Muscle of leg (tissue), 11 donors: ENCODE data around the gene GRIN1. TPM values are rescaled to one million over a fixed set of nuclear protein-coding genes. Genes with fewer than 3 reads are reported as not detected.
"Not testable (repeated sequence)": the region's sequence is repeated elsewhere in the genome, so short reads cannot be mapped to it uniquely, and the experiment has no call there.

Experiments used
- DNase-seq: peaks from one replicate; pipeline ENCODE4 v3.0.0; 2013
- H3K27ac ChIP-seq: one replicate; pipeline ENCODE4 v1.5.1; 2013; ENCODE audit warnings: mild to moderate bottlenecking, low read length, control low read depth
- H3K27me3 ChIP-seq: one replicate; pipeline ENCODE4 v1.6.1; 2013; ENCODE audit warnings: low read length; ENCODE audit not compliant: control insufficient read depth, insufficient read depth
- H3K36me3 ChIP-seq: one replicate; pipeline ENCODE4 v1.6.1; 2013; ENCODE audit warnings: low read length; ENCODE audit not compliant: control insufficient read depth, insufficient read depth
- H3K4me1 ChIP-seq: one replicate; pipeline ENCODE4 v1.6.1; 2013; ENCODE audit warnings: low read length; ENCODE audit not compliant: control insufficient read depth, insufficient read depth
- H3K4me3 ChIP-seq: one replicate; pipeline ENCODE4 v1.5.1; 2013; ENCODE audit warnings: low read length, control low read depth
- H3K9me3 ChIP-seq: replicated peaks from 2 replicates; pipeline ENCODE4 v1.6.1; 2013; ENCODE audit warnings: low read depth, low read length; ENCODE audit not compliant: control insufficient read depth
- WGBS: methylation state at CpG from one replicate; pipeline ENCODE4 v1.1.5; 2013; ENCODE audit warnings: missing lambda C conversion rate; ENCODE audit not compliant: insufficient coverage; 5-methylcytosine and 5-hydroxymethylcytosine counted together
- polyA plus RNA-seq, 8 donors: library from polyadenylated mRNA; unstranded; fragments of 120-200 nt; gene quantifications; one replicate each; pipeline versions ENCODE4 v1.2.1 to v1.2.3, GENCODE V29; 2013; ENCODE audit warnings: inconsistent platforms in 1 of 8, low replicate concordance in 1 of 8; ENCODE audit not compliant: insufficient read length in 8 of 8, insufficient read depth in 1 of 8
- total RNA-seq: library from RNA; stranded (reverse); fragments of 120-200 nt; gene quantifications from one replicate; pipeline ENCODE4 v1.2.4, GENCODE V29; 2013

Gene GRIN1
- total and polyA plus RNA-seq, 9 donors = 0.07 to 0.17 (median 0.11) TPM; not detected in 5

DNA sequence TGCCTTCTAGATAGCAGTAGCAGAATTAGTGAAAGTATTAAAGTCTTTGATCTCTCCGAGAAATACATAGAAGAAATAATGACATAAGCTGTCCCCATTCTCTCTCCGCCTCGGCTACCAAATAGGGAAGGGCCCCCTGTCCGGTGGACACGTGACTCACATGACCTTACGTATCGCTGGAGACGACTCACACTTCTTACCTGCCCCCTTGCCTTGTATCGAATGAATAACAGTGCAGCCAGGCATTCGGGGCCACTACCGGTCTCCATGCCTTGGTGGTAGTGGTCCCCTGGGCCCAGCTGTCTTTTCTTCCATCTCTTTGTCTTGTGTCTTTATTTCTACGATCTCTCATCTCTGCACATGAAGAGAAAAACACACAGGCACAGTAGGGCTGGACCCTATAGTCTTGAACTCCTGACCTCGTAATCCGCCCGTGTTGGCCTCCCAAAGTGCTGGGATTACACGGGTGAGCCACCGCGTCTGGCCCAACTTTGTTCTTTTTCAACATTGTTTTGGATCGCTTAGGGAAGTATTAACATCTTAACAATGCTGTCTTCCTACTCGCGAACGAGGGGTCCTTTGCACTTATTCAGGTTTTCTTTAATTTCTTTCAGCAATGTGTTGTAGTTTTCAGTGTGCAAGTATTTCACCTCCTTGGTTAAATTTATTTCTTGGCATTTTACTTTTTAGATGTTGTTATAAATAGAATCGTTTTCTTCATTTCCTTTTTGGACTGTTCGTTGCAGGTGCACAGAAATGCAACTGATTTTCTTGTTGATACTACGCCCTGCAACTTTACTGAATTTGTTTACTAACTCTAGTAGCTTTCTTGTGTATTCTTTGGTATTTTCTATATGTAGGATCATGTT, 16.8 kb upstream of the GRIN1 start:
- not testable (repeated sequence) for H3K27me3 ChIP-seq, DNase-seq, H3K36me3 ChIP-seq, H3K9me3 ChIP-seq, H3K4me3 ChIP-seq, H3K27ac ChIP-seq, H3K4me1 ChIP-seq
- 53% methylated on average over 3 of the region's 25 CpGs for whole genome bisulfite sequencing

DNA sequence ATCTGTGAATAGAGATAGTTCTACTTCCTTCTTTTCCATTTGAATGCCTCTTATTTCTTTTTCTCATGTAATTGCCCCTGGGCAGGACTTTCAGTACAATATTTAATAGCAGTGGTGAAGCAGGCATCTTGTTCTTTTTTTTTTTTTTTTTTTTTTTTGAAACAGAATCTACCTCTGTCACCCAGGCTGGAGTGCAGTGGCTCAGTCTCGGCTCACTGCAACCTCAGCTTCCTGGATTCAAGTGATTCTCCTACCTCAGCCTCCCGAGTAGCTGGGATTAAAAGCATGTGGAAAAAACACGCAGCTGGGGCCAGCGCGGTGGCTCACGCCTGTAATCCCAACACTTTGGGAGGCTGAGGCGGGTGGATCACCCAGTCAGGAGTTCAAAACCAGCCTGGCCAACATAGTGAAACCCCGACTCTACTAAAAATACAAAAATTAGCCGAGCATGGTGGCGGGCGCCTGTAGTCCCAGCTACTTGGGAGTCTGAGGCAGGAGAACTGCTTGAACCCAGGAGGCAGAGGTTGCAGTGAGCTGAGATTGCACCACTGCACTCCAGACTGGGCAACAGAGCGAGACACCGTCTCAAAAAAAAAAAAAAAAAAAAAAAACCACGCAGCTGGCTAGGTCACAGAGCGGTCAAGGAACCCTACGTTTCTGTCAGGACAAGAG, 16.0 kb upstream of the GRIN1 start:
- H3K4me1 ChIP-seq, H3K9me3 ChIP-seq, H3K27me3 ChIP-seq, DNase-seq, H3K27ac ChIP-seq, H3K36me3 ChIP-seq, H3K4me3 ChIP-seq: not testable (repeated sequence)
- 74% methylated on average over 9 of the region's 16 CpGs for WGBS

DNA sequence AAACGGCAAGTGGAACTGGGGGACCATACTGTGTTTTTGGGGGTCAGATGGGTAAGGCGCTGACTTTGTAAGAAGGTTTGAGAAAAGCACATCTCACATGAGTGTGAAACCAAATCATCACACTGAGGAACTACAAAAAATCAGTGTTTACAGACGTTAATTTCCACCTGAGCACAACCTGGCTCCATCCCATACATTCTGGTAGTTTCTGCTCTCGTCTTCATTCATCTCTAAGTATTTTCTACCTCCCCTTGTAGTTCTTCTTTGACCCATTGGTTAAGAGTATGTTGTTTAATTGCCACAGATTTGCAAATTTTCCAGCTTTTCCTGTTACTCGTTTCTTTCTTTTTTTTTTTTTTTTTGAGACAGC, 15.5 kb upstream of the GRIN1 start:
- no peaks in the 10 kb centered on the region for H3K9me3 ChIP-seq
- 100% methylated on average over 1 of the region's 5 CpGs for WGBS
- no peak for DNase-seq
- H3K27me3 ChIP-seq = no peaks in the 10 kb centered on the region
- H3K36me3 ChIP-seq = no peaks in the 10 kb centered on the region
- H3K27ac ChIP-seq = no peak overlapping the region
- H3K4me1 ChIP-seq = peaks cover 14% of the 10 kb centered on the region
- no peak overlapping the region for H3K4me3 ChIP-seq

DNA sequence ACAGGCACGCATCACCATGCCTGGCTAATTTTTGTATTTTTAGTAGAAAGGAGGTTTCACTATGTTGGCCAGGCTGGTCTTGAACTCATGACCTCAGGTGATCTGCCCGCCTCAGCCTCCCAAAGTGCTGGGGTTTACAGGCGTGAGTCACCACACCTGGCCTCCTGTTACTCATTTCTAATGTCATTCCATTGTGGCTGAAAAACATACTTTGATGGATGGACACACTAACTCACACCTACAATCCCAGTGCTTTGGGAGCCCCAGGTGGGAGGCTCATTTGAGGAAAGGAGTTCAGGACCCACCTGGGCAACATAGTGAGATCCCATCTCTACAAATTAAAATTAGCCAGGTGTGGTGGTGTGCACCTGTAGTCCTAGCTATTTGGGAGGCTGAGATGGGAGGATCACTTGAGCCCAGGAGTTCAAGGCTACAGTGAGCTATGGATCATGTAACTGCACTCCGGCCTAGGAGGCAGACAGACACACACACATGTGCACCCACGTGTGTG, 14.9 kb upstream of the GRIN1 start:
- not testable (repeated sequence) for H3K27ac ChIP-seq, H3K9me3 ChIP-seq, H3K4me3 ChIP-seq, DNase-seq, H3K36me3 ChIP-seq, H3K27me3 ChIP-seq
- peaks cover 19% of the 10 kb centered on the region for H3K4me1 ChIP-seq
- 80% methylated on average over 2 of the region's 5 CpGs for WGBS

DNA sequence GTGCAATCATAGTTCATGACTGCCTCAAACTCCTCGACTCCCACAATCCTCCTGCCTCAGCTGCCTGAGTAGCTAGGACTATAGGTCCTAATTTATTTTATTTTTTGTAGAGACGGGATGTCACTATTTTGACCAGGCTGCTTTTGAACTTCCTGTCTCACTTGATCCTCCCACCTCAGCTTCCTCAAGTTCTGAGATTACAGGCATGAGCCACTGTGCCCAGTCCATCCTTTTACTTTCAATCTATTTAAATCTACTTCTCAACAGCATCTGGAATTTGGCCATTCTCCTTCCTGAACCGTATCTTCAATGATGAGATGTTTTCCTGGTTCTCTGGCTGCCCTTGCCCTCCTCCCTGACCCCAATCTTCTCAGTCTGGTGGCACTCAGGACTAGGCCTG, 12.2 kb upstream of the GRIN1 start:
- Histone ChIP-seq H3K27me3 (peaks cover 10% of the 10 kb centered on the region), H3K4me1 (peaks cover 24% of the 10 kb centered on the region), H3K9me3 (peaks cover 7% of the 10 kb centered on the region), H3K4me3 (no peak overlapping the region), H3K27ac (no peak overlapping the region), H3K36me3 (no peaks in the 10 kb centered on the region)
- 18% methylated on average over 1 of the region's 3 CpGs for WGBS
- DNase-seq = no peak

DNA sequence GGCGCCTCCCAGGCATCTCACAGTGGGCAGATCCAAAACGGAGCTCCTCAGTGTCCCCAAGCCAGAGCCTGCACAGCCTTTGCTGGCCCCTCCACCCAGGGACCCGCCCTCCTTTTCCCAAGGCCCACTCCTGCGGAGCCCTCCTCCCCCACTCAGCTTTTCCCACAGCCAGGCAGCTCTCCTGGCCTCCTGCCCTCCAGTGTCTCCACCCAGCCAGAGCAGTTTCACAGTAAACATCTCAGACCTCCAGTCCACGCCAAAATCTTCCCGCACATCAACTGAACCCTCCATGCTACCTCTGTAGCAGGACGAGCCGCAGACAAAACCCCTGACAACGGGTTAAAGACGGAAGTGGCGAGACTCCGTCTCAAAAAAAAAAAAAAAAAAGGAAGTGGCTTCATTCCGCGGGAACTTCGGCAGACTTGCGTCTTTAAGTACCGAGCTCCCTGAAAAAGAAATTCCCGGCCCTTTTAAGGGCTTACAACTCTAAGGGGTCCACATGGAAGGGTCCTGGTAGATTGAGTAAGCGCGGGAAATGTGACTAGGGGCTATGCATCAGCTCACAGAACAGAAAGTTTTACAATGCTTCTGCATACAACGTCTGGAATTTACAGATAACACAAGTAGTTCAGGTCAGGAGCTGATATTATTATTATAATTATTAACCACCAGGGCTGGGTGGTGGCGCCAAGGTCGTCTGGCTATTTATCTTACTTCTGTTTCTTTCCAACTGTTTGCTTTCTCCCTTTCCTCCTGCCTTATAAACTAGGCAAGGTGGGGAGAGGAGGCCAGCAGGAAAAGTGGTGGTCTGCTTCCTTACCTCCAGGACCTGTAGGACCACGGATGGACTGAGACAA, 11.4 kb upstream of the GRIN1 start:
- Histone ChIP-seq H3K4me1 (peaks cover 24% of the 10 kb centered on the region), H3K36me3 (no peaks in the 10 kb centered on the region), H3K4me3 (no peak overlapping the region), H3K27me3 (peaks cover 10% of the 10 kb centered on the region), H3K27ac (no peak overlapping the region), H3K9me3 (peaks cover 7% of the 10 kb centered on the region)
- DNase-seq = no peak
- WGBS = 56% methylated on average over 18 of the region's 24 CpGs

DNA sequence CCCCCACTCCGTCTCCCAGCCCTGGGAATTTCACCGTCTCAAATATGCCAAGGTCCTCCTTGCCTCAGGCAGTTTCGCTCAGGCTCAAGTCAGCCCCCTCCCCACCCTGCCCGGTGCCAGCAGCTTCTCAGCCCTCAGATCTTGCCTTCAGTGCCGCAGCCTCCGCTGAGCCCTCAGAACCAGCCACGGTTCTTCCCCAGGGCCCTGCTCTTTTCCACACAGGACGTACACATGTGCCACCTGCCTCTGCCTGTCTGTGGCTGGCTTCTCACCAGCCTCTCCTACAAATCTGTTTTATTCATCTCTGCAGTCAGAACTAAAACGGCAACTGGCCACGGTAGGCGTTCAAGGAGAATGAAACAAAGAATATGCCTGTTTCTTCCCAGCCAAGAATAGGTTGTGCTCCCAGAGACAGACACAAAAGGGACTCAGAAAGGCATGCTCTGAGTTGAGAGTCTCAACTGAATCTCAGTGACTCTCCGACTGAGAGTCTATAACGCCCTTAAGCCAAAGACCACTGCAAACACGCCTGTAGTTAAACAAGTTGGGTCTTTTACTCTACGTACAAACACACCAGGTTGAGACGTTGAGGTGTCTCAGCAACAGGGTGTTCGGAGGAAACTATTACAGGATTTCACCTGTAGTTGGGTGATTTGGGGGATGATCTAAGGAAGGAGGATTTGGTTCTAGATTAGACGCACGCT, 10.6 kb upstream of the GRIN1 start:
- H3K4me3 ChIP-seq = peak overlapping the region; percentile 76
- WGBS = 80% methylated on average over 18 of the region's 19 CpGs
- peaks cover 14% of the 10 kb centered on the region for H3K27me3 ChIP-seq
- peak overlapping the region; percentile 13 for H3K27ac ChIP-seq
- no peak for DNase-seq
- H3K4me1 ChIP-seq = peaks cover 24% of the 10 kb centered on the region
- peaks cover 7% of the 10 kb centered on the region for H3K9me3 ChIP-seq
- no peaks in the 10 kb centered on the region for H3K36me3 ChIP-seq

DNA sequence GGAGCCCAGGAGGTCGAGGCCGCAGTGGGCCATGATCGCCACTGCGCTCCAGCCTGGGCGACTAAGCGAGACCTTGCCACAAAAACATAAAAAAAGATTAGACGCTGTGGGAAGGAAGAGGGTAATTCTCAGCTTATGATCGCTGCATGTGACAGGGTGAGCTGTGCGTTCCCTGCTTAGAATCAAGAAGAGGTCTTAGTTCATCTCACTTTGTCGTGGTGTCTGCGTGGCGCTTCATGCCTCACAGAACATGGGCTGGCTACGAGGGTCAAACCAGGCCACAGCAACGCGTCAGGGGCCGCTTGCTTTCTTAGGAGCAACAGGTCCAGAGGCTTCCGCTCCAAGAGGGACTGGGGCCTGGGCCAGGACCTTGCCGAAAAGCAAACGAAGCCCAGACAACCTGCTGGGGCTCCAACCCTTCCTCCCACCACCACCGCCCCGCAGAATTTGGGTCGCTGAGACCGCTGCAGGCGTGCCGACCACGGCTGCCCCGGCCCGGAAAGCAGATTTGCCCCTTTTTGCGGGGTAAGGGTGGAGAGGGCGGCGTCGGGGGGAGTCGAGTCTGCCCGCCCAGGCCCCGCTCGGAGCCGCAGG, 10.0 kb upstream of the GRIN1 start:
- Histone ChIP-seq H3K27me3 (peaks cover 15% of the 10 kb centered on the region), H3K27ac (no peak overlapping the region), H3K4me3 (peak overlapping the region; percentile 76), H3K36me3 (no peaks in the 10 kb centered on the region), H3K4me1 (peaks cover 24% of the 10 kb centered on the region), H3K9me3 (peaks cover 7% of the 10 kb centered on the region)
- no peak for DNase-seq
- 24% methylated on average over 32 of the region's 37 CpGs for WGBS

DNA sequence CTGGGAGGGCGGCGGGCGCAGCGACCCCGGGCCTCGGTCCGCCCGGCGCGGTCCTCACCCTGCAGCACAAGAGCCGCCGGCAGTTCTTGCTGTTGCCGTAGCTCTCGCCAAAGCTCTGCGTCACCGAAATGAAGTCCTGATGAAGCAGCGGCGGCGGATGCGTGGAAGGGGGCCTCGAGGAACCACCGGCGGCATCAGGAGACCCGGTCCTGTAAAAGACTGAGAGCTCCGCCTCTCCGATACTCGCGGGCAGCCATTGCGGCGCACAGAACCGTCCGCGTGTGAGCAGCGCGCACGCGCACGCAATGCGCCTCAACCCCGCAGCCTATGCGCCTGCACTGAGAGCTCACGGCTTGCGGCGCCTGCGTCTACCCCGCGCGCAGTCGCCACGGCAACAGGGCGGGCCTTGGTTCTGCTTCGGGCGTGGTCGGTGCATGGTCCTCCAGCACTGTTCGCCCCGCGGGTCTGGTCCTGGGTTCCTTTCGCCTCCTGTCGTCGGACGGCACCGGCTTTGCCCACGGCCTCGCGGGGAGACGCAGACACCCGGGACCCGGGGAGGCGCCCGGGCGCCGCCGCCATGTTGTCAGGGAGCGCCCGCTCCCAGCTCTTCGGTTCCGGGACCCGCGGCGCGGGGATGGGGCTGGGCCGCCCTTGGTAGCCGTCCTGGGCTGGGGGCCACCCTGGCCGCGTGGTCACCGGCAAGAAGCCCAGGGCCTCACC, 9.3 kb upstream of the GRIN1 start:
- H3K27me3 ChIP-seq = peaks cover 15% of the 10 kb centered on the region
- H3K4me1 ChIP-seq = peaks cover 24% of the 10 kb centered on the region
- no peaks in the 10 kb centered on the region for H3K36me3 ChIP-seq
- peak; percentile 93 for DNase-seq
- peak overlapping the region; percentile 76 for H3K4me3 ChIP-seq
- H3K27ac ChIP-seq = peak overlapping the region; percentile 51
- WGBS = under 1% methylated on average over 86 of the region's 86 CpGs
- H3K9me3 ChIP-seq = peaks cover 7% of the 10 kb centered on the region
